Measurements from ENCODE around the gene THAP7. TPM values are rescaled to one million over a fixed set of nuclear protein-coding genes. Genes with fewer than 3 reads are reported as not detected.

Gene THAP7
- total and polyA plus RNA-seq, 2 donors (not counting 3 experiments of a cell fraction or from before 2014, with no cell fraction given), result 13.5 to 24.4 TPM

GRCh38 chr22:21014202-21014725 lies 12.3 kb upstream of the THAP7 start:
- intact Hi-C loops (cut with micrococcal nuclease), result loop anchor here (1.0 to 2.0 kb wide), 3 partner anchors 12 to 32 kb away; partner anchors contain the start of genes LRRC74B, LZTR1 and THAP7
- CTCF ChIA-PET, result interaction anchor here (1.4 to 1.8 kb wide), 2 partner anchors 12 to 129 kb away, joined by 5 to 6 read pairs; partner anchors contain the start of gene THAP7

More at GRCh38 chr22:21014202-21014725, 12.3 kb upstream of the THAP7 start:
- Histone ChIP-seq H4K20me1 (replicated peaks; ENCODE audit: control insufficient read depth, extremely low read depth, insufficient read depth, low read length) (no peaks in the 10 kb centered on the region), H3K9me3 (replicated peaks; ENCODE audit: control insufficient read depth, insufficient read depth, low read length) (no peaks in the 10 kb centered on the region), H3K9ac (replicated peaks; ENCODE audit: extremely low read depth, insufficient read depth, low read length) (peak overlapping the region; percentile 69), H3K27ac (ENCODE audit: insufficient read depth, low read depth, low read length) (peak overlapping the region; percentile 66), H3K4me2 (ENCODE audit: insufficient read depth, low read length) (peak overlapping the region; percentile 73), H3K9me1 (replicated peaks; ENCODE audit: control insufficient read depth, extremely low read depth, insufficient read depth, low read length) (no peaks in the 10 kb centered on the region), H3K4me1 (ENCODE audit: control insufficient read depth, extremely low read depth, insufficient read depth, low read length) (peaks cover 13% of the 10 kb centered on the region), H2AFZ (ENCODE audit: low read depth, low read length) (peak overlapping the region; percentile 85), H3K79me2 (ENCODE audit: control insufficient read depth, insufficient read depth, low read length) (no peaks in the 10 kb centered on the region), H3K4me3 (replicated peaks in 1 of 3; ENCODE audit: insufficient read depth in 1 of 3, low read depth in 1 of 3, low read length in 3 of 3) (peak overlapping the region; percentile 12 to 47 (median 43)), H3K27me3 (ENCODE audit: control insufficient read depth in 2 of 2, insufficient read depth in 2 of 2, low read length in 2 of 2) (no peaks in the 10 kb centered on the region), H3K36me3 (ENCODE audit: control insufficient read depth in 2 of 2, extremely low read depth in 1 of 2, insufficient read depth in 2 of 2, low read length in 2 of 2) (no peaks in the 10 kb centered on the region)
- DNase-seq (ENCODE audit: low read depth, low spot score) (peak; percentile 91), FAIRE-seq (peak; percentile 99)
- POLR2A ChIA-PET, result no interaction called here
- dilution Hi-C loops (cut with MboI; ENCODE audit: extremely low pct_ligation_motif_present, low sequenced_read_pairs), result no loop called here
- TF ChIP-seq, protein P1, sequence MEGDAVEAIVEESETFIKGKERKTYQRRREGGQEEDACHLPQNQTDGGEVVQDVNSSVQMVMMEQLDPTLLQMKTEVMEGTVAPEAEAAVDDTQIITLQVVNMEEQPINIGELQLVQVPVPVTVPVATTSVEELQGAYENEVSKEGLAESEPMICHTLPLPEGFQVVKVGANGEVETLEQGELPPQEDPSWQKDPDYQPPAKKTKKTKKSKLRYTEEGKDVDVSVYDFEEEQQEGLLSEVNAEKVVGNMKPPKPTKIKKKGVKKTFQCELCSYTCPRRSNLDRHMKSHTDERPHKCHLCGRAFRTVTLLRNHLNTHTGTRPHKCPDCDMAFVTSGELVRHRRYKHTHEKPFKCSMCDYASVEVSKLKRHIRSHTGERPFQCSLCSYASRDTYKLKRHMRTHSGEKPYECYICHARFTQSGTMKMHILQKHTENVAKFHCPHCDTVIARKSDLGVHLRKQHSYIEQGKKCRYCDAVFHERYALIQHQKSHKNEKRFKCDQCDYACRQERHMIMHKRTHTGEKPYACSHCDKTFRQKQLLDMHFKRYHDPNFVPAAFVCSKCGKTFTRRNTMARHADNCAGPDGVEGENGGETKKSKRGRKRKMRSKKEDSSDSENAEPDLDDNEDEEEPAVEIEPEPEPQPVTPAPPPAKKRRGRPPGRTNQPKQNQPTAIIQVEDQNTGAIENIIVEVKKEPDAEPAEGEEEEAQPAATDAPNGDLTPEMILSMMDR (IDR thresholded peaks at IDR 0.05; ENCODE audit: extremely low read depth in 1 of 2, insufficient read depth in 1 of 2, low read depth in 1 of 2, low read length in 2 of 2), result no peak
- TF ChIP-seq FOS (IDR thresholded peaks at IDR 0.05; ENCODE audit: borderline replicate concordance, insufficient read depth, low read length), result no peak
- no peak for TF ChIP-seq GATA2 (IDR thresholded peaks at IDR 0.05; ENCODE audit: insufficient read depth, insufficient read length, low read depth, low read length)
- TF ChIP-seq MYC (IDR thresholded peaks at IDR 0.05; ENCODE audit: low read depth, low read length), result no peak
- TF ChIP-seq, protein P2, sequence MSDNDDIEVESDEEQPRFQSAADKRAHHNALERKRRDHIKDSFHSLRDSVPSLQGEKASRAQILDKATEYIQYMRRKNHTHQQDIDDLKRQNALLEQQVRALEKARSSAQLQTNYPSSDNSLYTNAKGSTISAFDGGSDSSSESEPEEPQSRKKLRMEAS (IDR thresholded peaks at IDR 0.05; ENCODE audit: insufficient read depth, insufficient read length), result peak; percentile 46
- no peak for TF ChIP-seq EZH2 (IDR thresholded peaks at IDR 0.05; ENCODE audit: borderline replicate concordance, low read depth, low read length, severe bottlenecking)
- no TSS peak for BruUV-seq (replicated peaks)

All from endothelial cell of umbilical vein (primary cell).